H1 (cell line): ENCODE data around the gene KCNK7. TPM values are rescaled to one million over a fixed set of nuclear protein-coding genes. Genes with fewer than 3 reads are reported as not detected.

Experiments
- BCL11A ChIP-seq, 2 experiments: IDR thresholded peaks; one replicate each; pipeline ENCODE4 v1.6.1; 2011; ENCODE audit warnings: low read depth in 2 of 2, low read length in 2 of 2, mild to moderate bottlenecking in 2 of 2
- CBX5 ChIP-seq: fragments of 300-800, 300-1000 bp; sonication (generic); IDR thresholded peaks from 2 replicates; pipeline ENCODE4 v1.7.1; 2016; ENCODE audit warnings: antibody characterized with exemption, low read length, low read depth
- KDM1A ChIP-seq: fragments of 200-600, 300-600 bp; sonication (generic); IDR thresholded peaks from 2 replicates; pipeline ENCODE4 v1.7.1; 2016; ENCODE audit warnings: mild to moderate bottlenecking, low read length, borderline replicate concordance
- RXRA ChIP-seq: IDR thresholded peaks from 2 replicates; pipeline ENCODE4 v1.6.1; 2011; ENCODE audit warnings: low read depth, mild to moderate bottlenecking, low read length, moderate library complexity; ENCODE audit not compliant: insufficient read depth
- SUZ12 ChIP-seq: fragments of 200-600 bp; sonication (generic); IDR thresholded peaks from 2 replicates; pipeline ENCODE4 v1.6.1; 2012; ENCODE audit warnings: mild to moderate bottlenecking, inconsistent platforms, low read length, moderate library complexity, mixed read lengths
- TBP ChIP-seq: IDR thresholded peaks from 2 replicates; pipeline ENCODE4 v1.6.1; 2011; ENCODE audit warnings: low read depth, low read length, improper control_type of control experiment
- polyA plus RNA-seq, 7 experiments: library from polyadenylated mRNA; depleted of rRNA in 3 of 7; stranded (reverse) in 5 of 7; unstranded in 2 of 7; fragments of >200 nt in 5 of 7; fragments of 200-250 nt in 2 of 7; gene quantifications; 1 replicate in 5 of 7; 2 replicates in 1 of 7; 4 replicates in 1 of 7; pipeline versions ENCODE4 v1.2.1 to v1.2.3, GENCODE V29; 2011 to 2013; ENCODE audit warnings: missing spikeins in 2 of 7, mixed read lengths in 2 of 7
- total RNA-seq: library from RNA; stranded (reverse); fragmentation: NEBNext Ultra II Directional; extraction: Animal tissue kit (Norgen Biotek cat#: 25700); gene quantifications from 2 replicates; pipeline ENCODE4 v1.2.1, GENCODE V29; 2021
- TF ChIP-seq, protein P1 (sequence below): IDR thresholded peaks from 2 replicates; pipeline ENCODE4 v1.6.1; 2011; ENCODE audit warnings: low read length, improper control_type of control experiment

KCNK7 gene
- total and polyA plus RNA-seq, 2 of the 8 experiments (the other 6 are each of a cell fraction or from before 2014, with no cell fraction given) = 0.74 to 1.0 TPM

DNA sequence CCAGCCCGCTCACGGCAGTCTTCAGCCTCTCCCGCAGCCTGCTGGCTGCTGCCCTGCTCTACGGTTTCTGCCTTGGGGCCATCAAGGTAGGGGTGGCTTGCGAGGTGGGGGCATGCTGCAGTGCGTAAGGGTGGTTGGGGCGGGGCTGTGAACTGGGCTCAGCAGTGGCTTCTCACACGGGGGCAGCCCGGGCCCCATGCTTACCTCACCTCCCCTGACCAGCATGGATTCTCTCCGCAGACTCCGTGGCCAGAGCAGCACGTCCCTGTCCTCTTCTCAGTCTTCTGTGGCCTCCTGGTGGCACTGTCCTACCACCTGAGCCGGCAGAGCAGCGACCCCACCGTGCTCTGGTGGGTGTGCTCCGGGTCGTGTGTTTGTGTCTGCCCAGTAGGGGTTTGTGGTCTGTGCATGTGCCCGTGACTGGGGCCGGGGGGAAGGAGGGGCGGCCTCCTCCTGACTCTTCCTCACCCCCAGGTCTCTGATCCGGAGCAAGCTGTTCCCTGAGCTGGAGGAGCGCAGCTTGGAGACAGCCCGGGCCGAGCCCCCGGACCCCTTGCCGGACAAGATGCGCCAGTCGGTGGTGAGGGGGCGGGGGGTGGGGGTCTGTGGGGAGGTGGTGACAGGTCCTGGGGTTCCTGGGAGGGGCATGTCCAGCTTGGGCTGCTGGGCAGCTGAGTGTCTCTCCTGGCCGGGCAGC is 29.5 kb upstream of the KCNK7 start (continued):
- TF ChIP-seq TBP = no peak
- TF ChIP-seq BCL11A (IDR thresholded peaks at IDR 0.05; ENCODE audit: low read depth in 2 of 2, low read length in 2 of 2) = no peak
- TF ChIP-seq KDM1A = no peak
- TF ChIP-seq RXRA = no peak
- no peak for TF ChIP-seq CBX5
- TF ChIP-seq SUZ12 = no peak
- TF ChIP-seq, protein P1, sequence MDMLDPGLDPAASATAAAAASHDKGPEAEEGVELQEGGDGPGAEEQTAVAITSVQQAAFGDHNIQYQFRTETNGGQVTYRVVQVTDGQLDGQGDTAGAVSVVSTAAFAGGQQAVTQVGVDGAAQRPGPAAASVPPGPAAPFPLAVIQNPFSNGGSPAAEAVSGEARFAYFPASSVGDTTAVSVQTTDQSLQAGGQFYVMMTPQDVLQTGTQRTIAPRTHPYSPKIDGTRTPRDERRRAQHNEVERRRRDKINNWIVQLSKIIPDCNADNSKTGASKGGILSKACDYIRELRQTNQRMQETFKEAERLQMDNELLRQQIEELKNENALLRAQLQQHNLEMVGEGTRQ = no peak
